Mesothelial cell of epicardium (in vitro differentiated cells): ENCODE measurements around the gene TBX2. TPM values are rescaled to one million over a fixed set of nuclear protein-coding genes. Genes with fewer than 3 reads are reported as not detected.

Experiments
- DNase-seq, 2 experiments: peaks; one replicate each; pipeline ENCODE4 v3.0.0; 2021; ENCODE audit warnings: low spot score in 2 of 2; ENCODE audit not compliant: unreplicated experiment in 2 of 2
- H3K27ac Mint-ChIP-seq: 2 replicates; pipeline ENCODE4 v1.8.0; 2021; ENCODE audit warnings: mixed read lengths
- H3K27me3 Mint-ChIP-seq: 2 replicates; pipeline ENCODE4 v1.8.0; 2021; ENCODE audit warnings: low read depth, mixed read lengths
- H3K36me3 Mint-ChIP-seq: 2 replicates; pipeline ENCODE4 v1.8.0; 2021; ENCODE audit warnings: mixed read lengths
- H3K4me1 Mint-ChIP-seq: 2 replicates; pipeline ENCODE4 v1.8.0; 2021; ENCODE audit warnings: mixed read lengths
- H3K4me3 Mint-ChIP-seq: 2 replicates; pipeline ENCODE4 v1.8.0; 2021; ENCODE audit warnings: mild to moderate bottlenecking, moderate library complexity, mixed read lengths
- H3K9me3 Mint-ChIP-seq: 2 replicates; pipeline ENCODE4 v1.8.0; 2021; ENCODE audit warnings: mixed read lengths
- total RNA-seq: library from RNA; stranded (reverse); gene quantifications from 3 replicates; pipeline ENCODE4 v1.2.1, GENCODE V29; 2021
- TF ChIP-seq, protein P1 (sequence below): fragments of 200-600 bp; sonication (generic); IDR thresholded peaks from one replicate; pipeline ENCODE4 v1.5.0; 2021; ENCODE audit warnings: antibody characterized with exemption; ENCODE audit not compliant: unreplicated experiment

TBX2 gene
- total RNA-seq, 1 donor from 2014 or later: 176 TPM

DNA sequence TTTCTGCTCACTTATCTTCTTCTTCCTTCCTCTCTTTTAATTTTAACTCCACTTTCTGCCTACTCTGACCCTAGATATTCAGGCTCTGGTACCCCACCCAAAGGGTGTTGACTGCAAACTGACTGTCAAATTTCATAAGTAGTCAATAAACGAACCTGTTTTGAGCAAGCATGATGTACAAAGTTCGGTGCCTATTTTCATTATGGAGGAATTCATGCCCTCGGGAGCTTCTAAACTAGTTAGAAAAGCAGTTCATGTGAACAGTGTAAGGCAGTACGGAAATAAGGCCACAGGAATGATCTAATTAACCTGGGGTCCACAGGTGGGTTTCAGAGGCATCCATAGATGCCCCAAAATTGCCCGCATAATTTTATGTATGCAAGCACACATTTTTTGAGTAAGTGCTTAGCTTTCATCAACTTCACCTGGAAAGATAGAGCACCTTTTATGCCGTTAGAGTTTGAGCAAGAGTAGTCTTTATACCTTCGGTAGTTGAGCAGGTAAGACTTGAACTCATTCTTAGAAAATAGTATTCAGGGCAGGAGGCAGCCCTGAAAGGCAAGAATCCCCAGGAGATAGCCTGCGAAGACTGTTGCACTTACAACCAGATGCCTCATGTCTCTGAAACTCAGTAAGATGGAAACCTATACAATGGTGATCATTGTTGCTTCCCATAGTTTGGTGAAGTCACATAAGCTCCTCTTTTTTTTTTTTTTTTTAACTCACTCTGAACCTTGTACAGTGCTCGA, 36.6 kb upstream of the TBX2 start:
- Mint-ChIP-seq H3K9me3 (no peaks in the 10 kb centered on the region), H3K27ac (no peak overlapping the region), H3K4me1 (peaks cover 20% of the 10 kb centered on the region), H3K4me3 (no peak overlapping the region), H3K36me3 (peaks cover 18% of the 10 kb centered on the region), H3K27me3 (no peaks in the 10 kb centered on the region)
- DNase-seq: no peak
- TF ChIP-seq, protein P1, sequence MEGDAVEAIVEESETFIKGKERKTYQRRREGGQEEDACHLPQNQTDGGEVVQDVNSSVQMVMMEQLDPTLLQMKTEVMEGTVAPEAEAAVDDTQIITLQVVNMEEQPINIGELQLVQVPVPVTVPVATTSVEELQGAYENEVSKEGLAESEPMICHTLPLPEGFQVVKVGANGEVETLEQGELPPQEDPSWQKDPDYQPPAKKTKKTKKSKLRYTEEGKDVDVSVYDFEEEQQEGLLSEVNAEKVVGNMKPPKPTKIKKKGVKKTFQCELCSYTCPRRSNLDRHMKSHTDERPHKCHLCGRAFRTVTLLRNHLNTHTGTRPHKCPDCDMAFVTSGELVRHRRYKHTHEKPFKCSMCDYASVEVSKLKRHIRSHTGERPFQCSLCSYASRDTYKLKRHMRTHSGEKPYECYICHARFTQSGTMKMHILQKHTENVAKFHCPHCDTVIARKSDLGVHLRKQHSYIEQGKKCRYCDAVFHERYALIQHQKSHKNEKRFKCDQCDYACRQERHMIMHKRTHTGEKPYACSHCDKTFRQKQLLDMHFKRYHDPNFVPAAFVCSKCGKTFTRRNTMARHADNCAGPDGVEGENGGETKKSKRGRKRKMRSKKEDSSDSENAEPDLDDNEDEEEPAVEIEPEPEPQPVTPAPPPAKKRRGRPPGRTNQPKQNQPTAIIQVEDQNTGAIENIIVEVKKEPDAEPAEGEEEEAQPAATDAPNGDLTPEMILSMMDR: no peak

DNA sequence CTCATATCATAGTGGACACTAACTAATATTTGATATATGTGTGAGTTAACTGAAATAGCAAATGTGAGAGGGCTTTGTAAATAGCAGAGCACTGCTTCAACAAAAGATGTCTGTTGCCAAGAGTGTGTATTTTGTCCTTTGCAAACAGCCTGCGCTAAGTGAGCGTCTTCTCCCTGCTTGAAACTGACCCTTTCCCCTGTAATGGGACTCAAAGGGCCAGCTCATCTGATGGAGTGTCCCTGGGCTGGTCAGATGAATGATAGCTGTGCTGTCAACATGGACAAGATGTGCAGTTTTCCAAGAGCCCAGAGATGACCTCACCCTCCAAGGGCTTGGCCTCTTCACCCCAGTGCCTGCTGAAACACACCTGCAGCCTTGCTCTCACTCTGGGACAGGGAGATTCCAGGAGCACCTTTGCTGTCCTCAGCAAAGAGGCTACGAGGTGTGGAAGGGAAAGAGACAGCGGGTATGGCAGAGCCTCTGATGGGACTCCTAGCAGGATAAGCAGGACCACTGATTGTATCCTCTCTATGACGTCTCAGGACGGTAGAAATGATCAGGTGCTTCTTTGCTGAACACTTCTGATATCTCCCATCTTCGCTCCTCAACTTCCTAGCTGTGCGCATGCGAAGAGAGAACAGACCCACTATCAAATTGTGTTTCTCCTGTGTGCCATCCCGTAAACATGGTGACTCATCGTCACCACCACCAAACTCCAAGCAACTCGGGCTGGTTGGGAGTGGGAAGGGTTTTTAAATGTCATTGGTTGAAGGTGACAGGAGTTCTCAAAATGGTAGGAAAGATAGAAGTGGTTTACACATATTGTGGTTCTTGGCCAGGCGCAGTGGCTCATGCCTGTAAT, 35.8 kb upstream of the TBX2 start:
- no peaks in the 10 kb centered on the region for H3K9me3 Mint-ChIP-seq

DNA sequence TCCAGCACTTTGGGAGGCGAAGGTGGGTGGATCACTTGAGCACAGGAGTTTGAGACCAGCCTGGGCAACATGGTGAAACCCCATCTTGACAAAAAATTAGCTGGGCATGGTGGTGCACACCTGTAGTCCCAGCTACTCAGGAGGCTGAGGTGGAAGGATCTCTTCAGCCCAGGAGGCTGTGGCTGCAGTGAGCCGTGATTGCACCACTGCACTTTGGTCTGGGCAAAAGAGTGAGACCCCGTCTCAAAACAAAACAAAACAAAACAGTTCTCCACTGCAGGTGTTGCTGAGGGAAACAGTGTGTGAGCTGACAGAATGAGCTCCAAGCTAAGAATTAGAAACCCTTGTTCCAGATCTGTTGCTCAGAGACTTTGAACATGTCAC, 35.2 kb upstream of the TBX2 start:
- DNase-seq: no peak
- TF ChIP-seq, protein P1: no peak
- Mint-ChIP-seq H3K9me3 (no peaks in the 10 kb centered on the region), H3K4me3 (no peak overlapping the region), H3K36me3 (peaks cover 17% of the 10 kb centered on the region), H3K4me1 (peaks cover 22% of the 10 kb centered on the region), H3K27ac (no peak overlapping the region), H3K27me3 (no peaks in the 10 kb centered on the region)

More for the DNA sequence above, 35.8 kb upstream of the TBX2 start:
- Mint-ChIP-seq H3K36me3 (peaks cover 18% of the 10 kb centered on the region), H3K27ac (no peak overlapping the region), H3K4me3 (no peak overlapping the region), H3K4me1 (peaks cover 21% of the 10 kb centered on the region), H3K27me3 (no peaks in the 10 kb centered on the region)
- no peak for DNase-seq
- TF ChIP-seq, protein P1: no peak

DNA sequence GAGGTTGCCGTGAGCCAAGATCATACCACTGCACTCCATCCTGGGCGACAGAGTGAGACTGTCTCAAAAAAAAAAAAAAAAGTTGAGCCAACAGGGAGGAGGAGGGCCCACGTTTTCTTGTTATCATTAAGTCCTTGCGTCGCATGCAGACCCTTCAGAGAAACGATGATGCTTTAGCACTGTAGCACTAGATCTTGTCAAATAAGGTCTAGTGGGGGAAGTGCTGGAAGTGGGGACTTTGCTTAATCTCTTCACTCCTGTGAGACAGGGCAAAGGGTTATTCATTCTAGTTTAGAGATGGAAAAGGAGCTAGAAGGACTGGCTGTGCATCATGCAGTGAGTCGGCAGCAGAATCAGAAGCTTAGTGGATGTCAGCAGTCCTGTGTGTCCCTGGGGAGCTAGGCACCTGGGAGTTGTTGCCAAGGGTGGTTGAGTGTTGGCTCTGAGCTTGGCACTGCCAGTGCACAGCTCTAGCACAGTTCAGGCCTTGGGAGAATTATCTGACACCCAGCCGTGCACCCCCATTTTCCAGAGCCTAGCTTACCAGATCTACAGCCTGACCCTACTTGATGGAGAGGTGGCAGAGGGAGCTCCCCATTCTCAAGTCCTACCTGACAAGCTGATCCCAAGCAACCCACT, 33.4 kb upstream of the TBX2 start:
- H3K36me3 Mint-ChIP-seq: peaks cover 17% of the 10 kb centered on the region
- DNase-seq: no peak
- no peaks in the 10 kb centered on the region for H3K9me3 Mint-ChIP-seq
- TF ChIP-seq, protein P1: no peak
- H3K27me3 Mint-ChIP-seq: no peaks in the 10 kb centered on the region
- no peak overlapping the region for H3K4me3 Mint-ChIP-seq
- peaks cover 23% of the 10 kb centered on the region for H3K4me1 Mint-ChIP-seq
- no peak overlapping the region for H3K27ac Mint-ChIP-seq

DNA sequence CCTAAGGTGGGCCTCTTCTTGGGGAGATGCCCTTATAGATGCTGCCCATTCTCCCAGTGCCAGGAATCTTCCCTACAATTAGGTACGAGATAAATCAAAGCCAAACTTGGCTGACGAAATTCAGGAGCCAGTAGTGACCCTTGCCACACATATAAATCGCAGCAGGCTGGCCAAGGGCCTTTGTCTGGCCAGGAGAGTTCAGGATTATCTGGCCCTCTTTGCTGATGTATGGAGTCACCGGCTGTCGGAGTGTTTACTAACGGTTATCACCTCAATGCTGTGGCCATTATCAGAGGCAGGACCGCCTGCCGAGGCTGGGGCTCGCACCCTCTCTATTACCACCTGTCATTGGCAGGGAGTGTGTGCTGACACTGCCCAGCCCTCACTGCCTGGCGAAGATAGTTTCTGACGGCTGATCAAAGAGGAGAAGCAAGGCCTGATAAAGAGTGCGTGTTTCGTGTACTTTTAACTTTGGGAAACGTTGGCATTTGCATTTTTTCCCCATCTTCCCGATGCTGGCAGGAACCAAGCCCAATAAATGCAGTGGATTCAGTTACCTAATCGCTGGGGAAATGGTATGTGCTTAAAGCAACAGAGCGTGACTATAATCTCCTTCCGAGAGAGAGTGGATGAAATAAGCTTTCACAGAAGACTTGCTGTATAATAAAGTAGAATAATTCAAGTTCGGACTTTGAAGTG, 32.8 kb upstream of the TBX2 start:
- Mint-ChIP-seq H3K36me3 (peaks cover 15% of the 10 kb centered on the region), H3K4me1 (peaks cover 25% of the 10 kb centered on the region), H3K9me3 (no peaks in the 10 kb centered on the region), H3K4me3 (no peak overlapping the region), H3K27ac (no peak overlapping the region), H3K27me3 (no peaks in the 10 kb centered on the region)
- TF ChIP-seq, protein P1: no peak
- DNase-seq: no peak
